Liver (tissue), 3 donors: ENCODE data around the gene FURIN.

ENCODE experiments used
- EGR1 ChIP-seq, 2 donors: IDR thresholded peaks; 2 replicates each; pipeline ENCODE4 v1.6.1; 2016 to 2018; ENCODE audit warnings: antibody characterized with exemption in 2 of 2, low read depth in 2 of 2
- FOXA1 ChIP-seq: IDR thresholded peaks from 2 replicates; pipeline ENCODE4 v1.6.1; 2016; ENCODE audit warnings: antibody characterized with exemption
- GABPA ChIP-seq, 2 donors: IDR thresholded peaks in 1 of 2; conservative IDR thresholded peaks in 1 of 2; 2 replicates each; pipeline ENCODE4 v1.6.1; 2016; ENCODE audit warnings: antibody characterized with exemption in 2 of 2, mild to moderate bottlenecking in 1 of 2, moderate library complexity in 1 of 2
- JUND ChIP-seq, 2 donors: IDR thresholded peaks; 2 replicates each; pipeline ENCODE4 v1.6.1; 2016; ENCODE audit warnings: antibody characterized with exemption in 2 of 2
- NR2F2 ChIP-seq: IDR thresholded peaks from 2 replicates; pipeline ENCODE4 v1.6.1; 2016; ENCODE audit warnings: antibody characterized with exemption
- RAD21 ChIP-seq, 2 donors: IDR thresholded peaks; 2 replicates each; pipeline ENCODE4 v1.6.1; 2016; ENCODE audit warnings: antibody characterized with exemption in 2 of 2, mild to moderate bottlenecking in 2 of 2
- TAF1 ChIP-seq: conservative IDR thresholded peaks from 2 replicates; pipeline ENCODE4 v1.6.1; 2016; ENCODE audit warnings: antibody characterized with exemption, mild to moderate bottlenecking
- YY1 ChIP-seq: IDR thresholded peaks from 2 replicates; pipeline ENCODE4 v1.6.1; 2016; ENCODE audit warnings: antibody characterized with exemption, mild to moderate bottlenecking
- TF ChIP-seq, protein P1 (sequence below): fragments of 150-350 bp; IDR thresholded peaks from 2 replicates; pipeline ENCODE4 v1.5.1; 2017; ENCODE audit warnings: improper control_type of control experiment, low read depth, low read length; ENCODE audit not compliant: missing input control
- TF ChIP-seq, protein P2 (sequence below): IDR thresholded peaks from 2 replicates; pipeline ENCODE4 v1.6.1; 2016; ENCODE audit warnings: antibody characterized with exemption, mild to moderate bottlenecking
- TF ChIP-seq, protein P3 (sequence below): IDR thresholded peaks from 2 replicates; pipeline ENCODE4 v1.6.1; 2016; ENCODE audit warnings: antibody characterized with exemption
- TF ChIP-seq, protein P4 (sequence below): IDR thresholded peaks from 2 replicates; pipeline ENCODE4 v1.6.1; 2016; ENCODE audit warnings: antibody characterized with exemption
- donor health status: healthy.
- donor health status: healthy.

DNA sequence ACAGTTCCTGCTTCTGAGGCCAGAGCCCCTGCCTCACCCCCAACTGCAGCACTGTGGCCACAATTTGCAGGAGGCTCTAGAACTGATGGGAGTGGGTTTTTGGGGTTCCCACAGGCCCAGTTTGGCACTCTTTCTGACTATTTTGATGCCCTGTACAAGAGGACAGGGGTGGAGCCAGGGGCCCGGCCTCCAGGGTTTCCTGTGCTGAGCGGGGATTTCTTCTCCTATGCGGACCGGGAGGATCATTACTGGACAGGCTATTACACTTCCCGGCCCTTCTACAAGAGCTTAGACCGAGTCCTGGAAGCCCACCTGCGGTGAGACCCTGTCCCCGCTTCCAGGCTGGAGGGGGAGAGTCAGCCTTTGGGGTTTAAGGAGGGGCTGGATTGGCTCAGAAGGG lies 41.6 kb downstream of the FURIN start:
- TF ChIP-seq GABPA (IDR thresholded peaks at IDR 0.05 in 1 of 2, conservative IDR thresholded peaks at IDR 0.05 in 1 of 2) (no peak), EGR1 (IDR thresholded peaks at IDR 0.05; ENCODE audit: low read depth in 2 of 2) (no peak), YY1 (no peak), FOXA1 (no peak), JUND (IDR thresholded peaks at IDR 0.05) (no peak), RAD21 (IDR thresholded peaks at IDR 0.05) (no peak), TAF1 (no peak), NR2F2 (no peak)
- TF ChIP-seq, protein P1, sequence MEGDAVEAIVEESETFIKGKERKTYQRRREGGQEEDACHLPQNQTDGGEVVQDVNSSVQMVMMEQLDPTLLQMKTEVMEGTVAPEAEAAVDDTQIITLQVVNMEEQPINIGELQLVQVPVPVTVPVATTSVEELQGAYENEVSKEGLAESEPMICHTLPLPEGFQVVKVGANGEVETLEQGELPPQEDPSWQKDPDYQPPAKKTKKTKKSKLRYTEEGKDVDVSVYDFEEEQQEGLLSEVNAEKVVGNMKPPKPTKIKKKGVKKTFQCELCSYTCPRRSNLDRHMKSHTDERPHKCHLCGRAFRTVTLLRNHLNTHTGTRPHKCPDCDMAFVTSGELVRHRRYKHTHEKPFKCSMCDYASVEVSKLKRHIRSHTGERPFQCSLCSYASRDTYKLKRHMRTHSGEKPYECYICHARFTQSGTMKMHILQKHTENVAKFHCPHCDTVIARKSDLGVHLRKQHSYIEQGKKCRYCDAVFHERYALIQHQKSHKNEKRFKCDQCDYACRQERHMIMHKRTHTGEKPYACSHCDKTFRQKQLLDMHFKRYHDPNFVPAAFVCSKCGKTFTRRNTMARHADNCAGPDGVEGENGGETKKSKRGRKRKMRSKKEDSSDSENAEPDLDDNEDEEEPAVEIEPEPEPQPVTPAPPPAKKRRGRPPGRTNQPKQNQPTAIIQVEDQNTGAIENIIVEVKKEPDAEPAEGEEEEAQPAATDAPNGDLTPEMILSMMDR, result no peak
- TF ChIP-seq, protein P2, sequence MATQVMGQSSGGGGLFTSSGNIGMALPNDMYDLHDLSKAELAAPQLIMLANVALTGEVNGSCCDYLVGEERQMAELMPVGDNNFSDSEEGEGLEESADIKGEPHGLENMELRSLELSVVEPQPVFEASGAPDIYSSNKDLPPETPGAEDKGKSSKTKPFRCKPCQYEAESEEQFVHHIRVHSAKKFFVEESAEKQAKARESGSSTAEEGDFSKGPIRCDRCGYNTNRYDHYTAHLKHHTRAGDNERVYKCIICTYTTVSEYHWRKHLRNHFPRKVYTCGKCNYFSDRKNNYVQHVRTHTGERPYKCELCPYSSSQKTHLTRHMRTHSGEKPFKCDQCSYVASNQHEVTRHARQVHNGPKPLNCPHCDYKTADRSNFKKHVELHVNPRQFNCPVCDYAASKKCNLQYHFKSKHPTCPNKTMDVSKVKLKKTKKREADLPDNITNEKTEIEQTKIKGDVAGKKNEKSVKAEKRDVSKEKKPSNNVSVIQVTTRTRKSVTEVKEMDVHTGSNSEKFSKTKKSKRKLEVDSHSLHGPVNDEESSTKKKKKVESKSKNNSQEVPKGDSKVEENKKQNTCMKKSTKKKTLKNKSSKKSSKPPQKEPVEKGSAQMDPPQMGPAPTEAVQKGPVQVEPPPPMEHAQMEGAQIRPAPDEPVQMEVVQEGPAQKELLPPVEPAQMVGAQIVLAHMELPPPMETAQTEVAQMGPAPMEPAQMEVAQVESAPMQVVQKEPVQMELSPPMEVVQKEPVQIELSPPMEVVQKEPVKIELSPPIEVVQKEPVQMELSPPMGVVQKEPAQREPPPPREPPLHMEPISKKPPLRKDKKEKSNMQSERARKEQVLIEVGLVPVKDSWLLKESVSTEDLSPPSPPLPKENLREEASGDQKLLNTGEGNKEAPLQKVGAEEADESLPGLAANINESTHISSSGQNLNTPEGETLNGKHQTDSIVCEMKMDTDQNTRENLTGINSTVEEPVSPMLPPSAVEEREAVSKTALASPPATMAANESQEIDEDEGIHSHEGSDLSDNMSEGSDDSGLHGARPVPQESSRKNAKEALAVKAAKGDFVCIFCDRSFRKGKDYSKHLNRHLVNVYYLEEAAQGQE, result no peak
- TF ChIP-seq, protein P3, sequence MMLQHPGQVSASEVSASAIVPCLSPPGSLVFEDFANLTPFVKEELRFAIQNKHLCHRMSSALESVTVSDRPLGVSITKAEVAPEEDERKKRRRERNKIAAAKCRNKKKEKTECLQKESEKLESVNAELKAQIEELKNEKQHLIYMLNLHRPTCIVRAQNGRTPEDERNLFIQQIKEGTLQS, result no peak
- TF ChIP-seq, protein P4, sequence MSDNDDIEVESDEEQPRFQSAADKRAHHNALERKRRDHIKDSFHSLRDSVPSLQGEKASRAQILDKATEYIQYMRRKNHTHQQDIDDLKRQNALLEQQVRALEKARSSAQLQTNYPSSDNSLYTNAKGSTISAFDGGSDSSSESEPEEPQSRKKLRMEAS, result no peak
